Naive thymus-derived CD4-positive, alpha-beta T cell (primary cell): Measurements from ENCODE around the gene PNMT. TPM values are rescaled to one million over a fixed set of nuclear protein-coding genes. Genes with fewer than 3 reads are reported as not detected.

Experiments used
- ATAC-seq: fragments of 150-1000 bp; cut with Tn5 transposase; 2 replicates; pipeline ENCODE4 v1.10.0; 2021; ENCODE audit warnings: mild to moderate bottlenecking, moderate library complexity
- CTCF ChIA-PET: fragments of 350-600 bp; sonication (Branson Sonifier 250); formaldehyde crosslinking; loops from one replicate; lab custom pipeline; 2021; ENCODE audit warnings: antibody characterized with exemption; lab: Charles Lee
- POLR2A ChIA-PET: fragments of 350-600 bp; sonication (Branson Sonifier 250); formaldehyde crosslinking; loops from one replicate; lab custom pipeline; 2021; ENCODE audit warnings: antibody characterized with exemption, inconsistent platforms; lab: Charles Lee
- DNase-seq, 9 donors: peaks; one replicate each; pipeline versions ENCODE4 v3.0.0 to v3.0.0-alpha.2; 2020 to 2022; ENCODE audit warnings: mixed read lengths in 1 of 9
- H3K27ac ChIP-seq: one replicate; pipeline ENCODE4 v1.7.0; 2013; ENCODE audit warnings: mild to moderate bottlenecking, low read depth, low read length, moderate library complexity
- H3K27me3 ChIP-seq, 2 donors: one replicate each; pipeline ENCODE4 v1.7.0; 2013; ENCODE audit warnings: low read length in 2 of 2, mild to moderate bottlenecking in 2 of 2, moderate library complexity in 2 of 2; ENCODE audit not compliant: control insufficient read depth in 2 of 2, insufficient read depth in 2 of 2
- H3K36me3 ChIP-seq, 3 experiments: 1 replicate in 2 of 3; 2 replicates in 1 of 3; pipeline ENCODE4 v1.7.0; 2013; ENCODE audit warnings: low read length in 3 of 3, mild to moderate bottlenecking in 3 of 3, moderate library complexity in 1 of 3; ENCODE audit not compliant: insufficient read depth in 3 of 3, control insufficient read depth in 2 of 3
- H3K4me1 ChIP-seq, 2 donors: one replicate each; pipeline ENCODE4 v1.7.0; 2013; ENCODE audit warnings: low read length in 2 of 2, mild to moderate bottlenecking in 2 of 2, moderate library complexity in 1 of 2; ENCODE audit not compliant: control insufficient read depth in 2 of 2, insufficient read depth in 2 of 2
- H3K4me3 ChIP-seq: 2 replicates; pipeline ENCODE4 v1.7.0; 2013; ENCODE audit warnings: mild to moderate bottlenecking, low read length
- H3K9me3 ChIP-seq, 3 experiments: 1 replicate in 2 of 3; 2 replicates in 1 of 3; pipeline ENCODE4 v1.7.0; 2013; ENCODE audit warnings: low read length in 3 of 3; ENCODE audit not compliant: control insufficient read depth in 2 of 3
- H3K27ac Mint-ChIP-seq, 9 donors: one replicate each; pipeline ENCODE4 v1.8.0; 2020 to 2022; ENCODE audit warnings: mixed read lengths in 9 of 9, mild to moderate bottlenecking in 8 of 9, moderate library complexity in 5 of 9, inconsistent platforms in 2 of 9
- H3K27me3 Mint-ChIP-seq, 5 donors: one replicate each; pipeline ENCODE4 v1.8.0; 2021 to 2022; ENCODE audit warnings: mixed read lengths in 5 of 5, mild to moderate bottlenecking in 1 of 5
- H3K36me3 Mint-ChIP-seq, 5 donors: one replicate each; pipeline ENCODE4 v1.8.0; 2020 to 2022; ENCODE audit warnings: mixed read lengths in 5 of 5, mild to moderate bottlenecking in 3 of 5, inconsistent platforms in 1 of 5
- H3K4me1 Mint-ChIP-seq, 7 donors: one replicate each; pipeline ENCODE4 v1.8.0; 2020 to 2022; ENCODE audit warnings: mixed read lengths in 7 of 7, mild to moderate bottlenecking in 3 of 7, inconsistent platforms in 1 of 7
- H3K4me3 Mint-ChIP-seq, 10 donors: one replicate each; pipeline ENCODE4 v1.8.0; 2020 to 2022; ENCODE audit warnings: mild to moderate bottlenecking in 10 of 10, mixed read lengths in 10 of 10, moderate library complexity in 6 of 10, inconsistent platforms in 2 of 10
- H3K9me3 Mint-ChIP-seq, 11 donors: one replicate each; pipeline ENCODE4 v1.8.0; 2020 to 2022; ENCODE audit warnings: mixed read lengths in 11 of 11, mild to moderate bottlenecking in 4 of 11, inconsistent platforms in 1 of 11, moderate library complexity in 1 of 11
- intact Hi-C, 2 donors: fragments of 100-400 bp; cut with micrococcal nuclease; formaldehyde crosslinking; loops; one replicate each; pipeline ENCODE4 v1.15.1; 2023
- polyA plus RNA-seq, 2 donors: library from polyadenylated mRNA; unstranded; fragments of 300-500 nt; fragmentation: Illumina TruSeq; gene quantifications; one replicate each; pipeline ENCODE4 v1.2.3, GENCODE V29; 2021
- total RNA-seq, 6 experiments: library from RNA in 5 of 6; stranded (reverse) in 5 of 6; gene quantifications; 1 replicate in 5 of 6; 2 replicates in 1 of 6; pipeline ENCODE4 v1.2.3 and lab custom pipeline; 2021 to 2026

The PNMT gene
- total and polyA plus RNA-seq, 7 experiments from 2014 or later, result 0.36 to 0.89 (median 0.49) TPM; not detected in 1

- Histone ChIP-seq H3K9me3 (no peaks in the 10 kb centered on the region), H3K36me3 (peaks cover 0 to 12% (median 0%) of the 10 kb centered on the region in 3 experiments), H3K4me3 (no peak overlapping the region), H3K27me3 (no peaks in the 10 kb centered on the region), H3K27ac (no peak overlapping the region), H3K4me1 (peaks cover 45 to 61% of the 10 kb centered on the region in 2 donors)
- Mint-ChIP-seq H3K27ac (peak overlapping the region in 6 of 9 donors; percentile 8 to 70 (median 48)), H3K4me3 (peak overlapping the region in 5 of 10 donors; percentile 8 to 97 (median 39)), H3K9me3 (no peaks in the 10 kb centered on the region), H3K4me1 (peaks cover 66 to 94% (median 85%) of the 10 kb centered on the region in 7 donors), H3K36me3 (peaks cover 0 to 7% (median 0%) of the 10 kb centered on the region in 5 donors), H3K27me3 (no peaks in the 10 kb centered on the region)
- DNase-seq, result no peak
- POLR2A ChIA-PET, result interaction anchor here (3.4 to 3.5 kb wide), 2 partner anchors 17 to 89 kb away, joined by 12 to 14 read pairs; partner anchors contain the start of gene MIEN1
- CTCF ChIA-PET, result interaction anchor here (1.0 to 10.7 kb wide), 3 partner anchors 9 to 18 kb away, joined by 6 to 104 read pairs (median 15); partner anchors contain the start of gene PPP1R1B
- no peak for ATAC-seq
- intact Hi-C loops, result no loop called here
These were observed 27.6 kb upstream of the PNMT start for GRCh38 chr17:39640591-39641031.

- H3K4me1 ChIP-seq, result peaks cover 42 to 58% of the 10 kb centered on the region in 2 donors
- H3K27ac ChIP-seq, result no peak overlapping the region
- H3K36me3 Mint-ChIP-seq, result peaks cover 0 to 7% (median 0%) of the 10 kb centered on the region in 5 donors
- no peak for DNase-seq
- intact Hi-C loops, result no loop called here
- ATAC-seq, result no peak
- peak overlapping the region in 3 of 10 donors; percentile 18 to 97 (median 53) for H3K4me3 Mint-ChIP-seq
- H3K27me3 Mint-ChIP-seq, result no peaks in the 10 kb centered on the region
- H3K9me3 Mint-ChIP-seq, result no peaks in the 10 kb centered on the region
- CTCF ChIA-PET, result interaction anchor here (0.6 to 2.4 kb wide), 4 partner anchors 10 to 139 kb away, joined by 4 to 15 read pairs (median 6); no protein-coding TSS in a partner anchor
- no peaks in the 10 kb centered on the region for H3K9me3 ChIP-seq
- peak overlapping the region in 2 of 9 donors; percentile 23 to 68 for H3K27ac Mint-ChIP-seq
- no peaks in the 10 kb centered on the region for H3K27me3 ChIP-seq
- peaks cover 66 to 92% (median 85%) of the 10 kb centered on the region in 7 donors for H3K4me1 Mint-ChIP-seq
- peaks cover 0 to 12% (median 0%) of the 10 kb centered on the region in 3 experiments for H3K36me3 ChIP-seq
- POLR2A ChIA-PET, result interaction anchor here (0.7 to 0.8 kb wide), 2 partner anchors 38 to 115 kb away, joined by 3 read pairs; no protein-coding TSS in a partner anchor
- H3K4me3 ChIP-seq, result no peak overlapping the region
These were observed 27.2 kb upstream of the PNMT start for GRCh38 chr17:39641097-39641496.

DNA sequence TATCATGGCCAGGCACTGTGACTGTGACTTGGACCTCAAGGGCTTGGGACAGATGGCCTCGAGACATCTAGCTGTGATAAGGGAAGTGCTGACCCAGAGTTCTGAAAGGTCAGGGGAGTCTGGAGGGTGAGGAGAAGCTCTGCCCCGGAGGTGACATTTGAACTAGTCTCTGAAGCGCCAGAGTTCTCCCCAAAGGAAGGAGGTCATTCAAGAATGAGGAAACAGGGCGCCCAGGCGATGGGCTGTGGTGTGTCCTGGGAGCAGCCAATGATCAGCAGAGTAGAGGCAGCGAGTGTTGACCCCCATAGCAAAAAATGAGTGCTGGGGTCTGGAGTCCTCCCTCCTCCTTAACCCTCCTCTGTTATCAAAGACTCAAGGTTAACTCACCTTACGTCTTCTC is 26.4 kb upstream of the PNMT start:
- Mint-ChIP-seq H3K36me3 (peaks cover 0 to 7% (median 0%) of the 10 kb centered on the region in 5 donors), H3K4me3 (peak overlapping the region in 3 of 10 donors; percentile 13 to 97 (median 53)), H3K9me3 (no peaks in the 10 kb centered on the region), H3K4me1 (peaks cover 60 to 91% (median 78%) of the 10 kb centered on the region in 7 donors), H3K27ac (peak overlapping the region in 6 of 9 donors; percentile 23 to 70 (median 44)), H3K27me3 (no peaks in the 10 kb centered on the region)
- peaks cover 0 to 16% (median 0%) of the 10 kb centered on the region in 3 experiments for H3K36me3 ChIP-seq
- CTCF ChIA-PET, result interaction anchor here (0.7 to 2.4 kb wide), 3 partner anchors 11 to 19 kb away, joined by 6 to 15 read pairs (median 7); no protein-coding TSS in a partner anchor
- ATAC-seq (no peak), DNase-seq (no peak)
- intact Hi-C loops, result no loop called here
- H3K27me3 ChIP-seq, result no peaks in the 10 kb centered on the region
- H3K9me3 ChIP-seq, result no peaks in the 10 kb centered on the region
- H3K27ac ChIP-seq, result no peak overlapping the region
- POLR2A ChIA-PET, result interaction anchor here (0.8 kb wide), 1 partner anchor 38 kb away, joined by 3 read pairs; no protein-coding TSS in a partner anchor
- H3K4me3 ChIP-seq, result no peak overlapping the region
- peaks cover 35 to 50% of the 10 kb centered on the region in 2 donors for H3K4me1 ChIP-seq

DNA sequence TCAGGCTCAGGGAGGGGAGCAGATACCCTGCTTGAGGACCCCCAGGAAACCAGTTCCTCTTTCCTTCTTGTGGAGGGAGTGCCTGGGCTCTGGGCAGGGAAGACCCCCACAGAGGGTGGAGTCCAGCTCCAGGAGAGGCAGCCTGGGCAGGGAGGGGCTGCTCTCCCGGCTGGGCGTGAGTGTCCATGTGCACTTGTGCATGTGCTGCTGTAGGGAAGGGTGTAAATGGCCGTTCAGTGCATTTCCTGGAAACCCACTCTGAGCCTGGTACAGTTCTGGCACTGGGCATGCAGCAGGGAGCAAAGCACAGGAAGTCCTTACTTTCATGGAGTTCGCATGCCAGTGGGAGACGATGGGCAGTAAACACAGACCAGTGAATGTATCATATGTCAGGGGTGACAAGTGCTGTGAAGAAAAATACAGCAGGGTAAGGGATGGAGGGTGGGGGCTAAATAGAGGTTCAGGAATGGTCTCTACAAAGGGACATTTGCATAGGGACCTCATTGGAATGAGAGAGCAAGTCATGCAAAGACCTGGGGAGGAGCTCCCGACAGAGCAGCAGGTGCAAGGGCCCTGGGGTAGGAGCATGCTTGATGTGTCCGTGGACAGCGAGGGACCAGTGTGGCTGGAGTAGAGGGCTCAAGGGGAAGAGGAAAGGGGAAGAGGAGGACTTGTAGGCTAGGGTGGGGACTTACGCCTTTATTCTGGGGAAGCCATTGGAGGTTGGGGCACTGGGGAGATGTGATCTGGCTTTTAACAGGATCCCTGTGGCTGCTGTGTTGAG is 25.8 kb upstream of the PNMT start:
- no peak overlapping the region for H3K27ac ChIP-seq
- H3K4me3 Mint-ChIP-seq, result peak overlapping the region in 3 of 10 donors; percentile 2 to 60 (median 53)
- ATAC-seq (no peak), DNase-seq (no peak)
- no peaks in the 10 kb centered on the region for H3K9me3 ChIP-seq
- H3K4me3 ChIP-seq, result no peak overlapping the region
- peaks cover 0 to 13% (median 0%) of the 10 kb centered on the region in 3 experiments for H3K36me3 ChIP-seq
- intact Hi-C loops, result no loop called here
- POLR2A ChIA-PET, result no interaction called here
- peaks cover 35 to 50% of the 10 kb centered on the region in 2 donors for H3K4me1 ChIP-seq
- CTCF ChIA-PET, result interaction anchor here (1.0 to 2.4 kb wide), 4 partner anchors 8 to 21 kb away, joined by 3 to 15 read pairs (median 4); no protein-coding TSS in a partner anchor
- H3K9me3 Mint-ChIP-seq, result no peaks in the 10 kb centered on the region
- H3K27ac Mint-ChIP-seq, result peak overlapping the region in 8 of 9 donors; percentile 7 to 68 (median 36)
- no peaks in the 10 kb centered on the region for H3K27me3 ChIP-seq
- H3K27me3 Mint-ChIP-seq, result no peaks in the 10 kb centered on the region
- peaks cover 60 to 89% (median 77%) of the 10 kb centered on the region in 7 donors for H3K4me1 Mint-ChIP-seq
- peaks cover 0 to 7% (median 0%) of the 10 kb centered on the region in 5 donors for H3K36me3 Mint-ChIP-seq

DNA sequence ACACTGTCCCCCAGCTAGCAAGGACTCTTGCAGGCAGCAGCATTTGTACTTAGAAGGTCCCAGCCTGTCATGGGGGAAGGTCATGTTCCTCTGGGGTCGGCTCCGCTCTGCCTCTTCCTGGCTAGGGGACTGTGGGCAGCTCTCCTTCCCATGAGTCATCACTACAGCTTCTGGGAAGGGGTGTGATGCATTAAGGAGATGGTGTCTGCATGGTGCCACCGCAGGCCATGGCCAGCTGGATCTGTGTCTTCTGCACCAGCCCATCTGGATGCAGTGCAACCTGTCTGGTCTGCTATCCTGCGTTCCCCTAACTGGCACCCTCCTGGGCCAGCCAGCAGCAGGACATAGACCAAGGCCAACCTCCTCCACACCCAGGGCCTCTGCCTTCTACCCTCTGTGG is 25.0 kb upstream of the PNMT start:
- no peaks in the 10 kb centered on the region for H3K27me3 Mint-ChIP-seq
- ATAC-seq, result no peak
- H3K36me3 Mint-ChIP-seq, result peaks cover 0 to 7% (median 0%) of the 10 kb centered on the region in 5 donors
- no peaks in the 10 kb centered on the region for H3K9me3 Mint-ChIP-seq
- peaks cover 29 to 46% of the 10 kb centered on the region in 2 donors for H3K4me1 ChIP-seq
- POLR2A ChIA-PET, result no interaction called here
- H3K4me3 ChIP-seq, result no peak overlapping the region
- CTCF ChIA-PET, result interaction anchor here (0.6 to 1.5 kb wide), 4 partner anchors 9 to 22 kb away, joined by 3 to 5 read pairs (median 4); no protein-coding TSS in a partner anchor
- peak overlapping the region in 3 of 10 donors; percentile 2 to 13 (median 8) for H3K4me3 Mint-ChIP-seq
- H3K27ac ChIP-seq, result no peak overlapping the region
- peaks cover 0 to 15% (median 0%) of the 10 kb centered on the region in 3 experiments for H3K36me3 ChIP-seq
- no peaks in the 10 kb centered on the region for H3K9me3 ChIP-seq
- intact Hi-C loops, result no loop called here
- H3K4me1 Mint-ChIP-seq, result peaks cover 52 to 84% (median 69%) of the 10 kb centered on the region in 7 donors
- peak overlapping the region in 4 of 9 donors; percentile 19 to 55 (median 38) for H3K27ac Mint-ChIP-seq
- no peak for DNase-seq
- H3K27me3 ChIP-seq, result no peaks in the 10 kb centered on the region

DNA sequence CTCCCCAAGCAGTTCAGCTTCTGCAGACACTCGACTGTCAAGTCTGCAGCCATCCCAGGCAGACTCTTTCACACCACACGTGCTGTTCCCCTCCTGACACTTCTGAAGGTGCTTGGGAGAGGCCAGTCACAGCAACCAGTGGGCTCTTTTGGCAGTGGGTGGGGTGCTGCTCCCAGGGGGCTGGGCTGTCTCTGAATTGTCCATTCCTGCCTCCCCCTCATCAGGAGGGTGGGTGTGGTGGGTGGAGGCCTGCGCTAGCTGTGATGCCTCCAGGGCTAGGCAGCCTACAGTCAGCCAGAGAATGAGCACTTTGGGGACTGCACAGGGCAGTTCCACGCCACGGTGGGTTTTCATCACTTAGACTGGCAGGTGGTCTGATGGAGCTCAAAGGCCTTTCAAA is 21.0 kb upstream of the PNMT start:
- H3K4me1 Mint-ChIP-seq, result peaks cover 30 to 78% (median 60%) of the 10 kb centered on the region in 7 donors
- DNase-seq, result no peak
- no peaks in the 10 kb centered on the region for H3K27me3 Mint-ChIP-seq
- peaks cover 0 to 20% (median 0%) of the 10 kb centered on the region in 3 experiments for H3K36me3 ChIP-seq
- H3K36me3 Mint-ChIP-seq, result peaks cover 0 to 12% (median 0%) of the 10 kb centered on the region in 5 donors
- intact Hi-C loops, result no loop called here
- no peak for ATAC-seq
- no peaks in the 10 kb centered on the region for H3K9me3 ChIP-seq
- ChIA-PET POLR2A (interaction anchor here (0.9 to 1.4 kb wide), 2 partner anchors 9 to 10 kb away, joined by 3 to 4 read pairs; no protein-coding TSS in a partner anchor), CTCF (interaction anchor here (0.8 to 1.3 kb wide), 2 partner anchors 15 to 24 kb away, joined by 3 read pairs; no protein-coding TSS in a partner anchor)
- peaks cover under 1 to 17% of the 10 kb centered on the region in 2 donors for H3K4me1 ChIP-seq
- no peaks in the 10 kb centered on the region for H3K9me3 Mint-ChIP-seq
- H3K27ac Mint-ChIP-seq, result peak overlapping the region in 3 of 9 donors; percentile 33 to 57 (median 41)
- no peak overlapping the region for H3K4me3 Mint-ChIP-seq
- no peak overlapping the region for H3K4me3 ChIP-seq
- no peaks in the 10 kb centered on the region for H3K27me3 ChIP-seq
- H3K27ac ChIP-seq, result no peak overlapping the region
